H9 (cell line): Measurements from ENCODE around the gene RFT1. TPM values are rescaled to one million over a fixed set of nuclear protein-coding genes. Genes with fewer than 3 reads are reported as not detected.

Experiments used
- DNase-seq: peaks from one replicate; pipeline ENCODE4 v3.0.0-alpha.2; 2017
- H2AFZ ChIP-seq: one replicate; pipeline ENCODE4 v1.6.1; 2013; ENCODE audit warnings: mild to moderate bottlenecking, low read length, control low read depth, moderate library complexity
- H2AK5ac ChIP-seq: 2 replicates; pipeline ENCODE4 v1.6.1; 2013; ENCODE audit warnings: low read length, control low read depth, mixed read lengths; ENCODE audit not compliant: insufficient read length
- H2BK120ac ChIP-seq: one replicate; pipeline ENCODE4 v1.6.1; 2013; ENCODE audit warnings: low read depth, mild to moderate bottlenecking, low read length, control low read depth, inconsistent platforms; ENCODE audit not compliant: poor library complexity, severe bottlenecking
- H2BK12ac ChIP-seq: 2 replicates; pipeline ENCODE4 v1.6.1; 2013; ENCODE audit warnings: low read length, control low read depth, mixed read lengths, low read depth; ENCODE audit not compliant: insufficient read length
- H2BK15ac ChIP-seq: 2 replicates; pipeline ENCODE4 v1.6.1; 2013; ENCODE audit warnings: low read depth, low read length, control low read depth
- H2BK20ac ChIP-seq: one replicate; pipeline ENCODE4 v1.6.1; 2013; ENCODE audit warnings: low read depth, mild to moderate bottlenecking, low read length, control low read depth, inconsistent platforms; ENCODE audit not compliant: poor library complexity, severe bottlenecking
- H2BK5ac ChIP-seq: 2 replicates; pipeline ENCODE4 v1.6.1; 2013; ENCODE audit warnings: low read length, control low read depth, mixed read lengths; ENCODE audit not compliant: insufficient read length
- H3K14ac ChIP-seq: 2 replicates; pipeline ENCODE4 v1.6.1; 2013; ENCODE audit warnings: low read length, control low read depth; ENCODE audit not compliant: insufficient read depth
- H3K18ac ChIP-seq: 2 replicates; pipeline ENCODE4 v1.6.1; 2013; ENCODE audit warnings: low read depth, mild to moderate bottlenecking, mixed read lengths, low read length, control low read depth; ENCODE audit not compliant: insufficient read length
- H3K23ac ChIP-seq: 2 replicates; pipeline ENCODE4 v1.6.1; 2013; ENCODE audit warnings: low read length, control low read depth, mixed read lengths, low read depth; ENCODE audit not compliant: insufficient read length
- H3K23me2 ChIP-seq: 2 replicates; pipeline ENCODE4 v1.6.1; 2013; ENCODE audit warnings: low read depth, mild to moderate bottlenecking, mixed read lengths, low read length, control low read depth; ENCODE audit not compliant: insufficient read length, poor library complexity, severe bottlenecking
- H3K27ac ChIP-seq: 2 replicates; pipeline ENCODE4 v1.5.1; 2013; ENCODE audit warnings: low read length, control low read depth, mixed read lengths, low read depth; ENCODE audit not compliant: insufficient read length
- H3K27me3 ChIP-seq: 2 replicates; pipeline ENCODE4 v1.6.1; 2013; ENCODE audit warnings: low read length, control low read depth, inconsistent platforms; ENCODE audit not compliant: insufficient read depth
- H3K4ac ChIP-seq: 2 replicates; pipeline ENCODE4 v1.6.1; 2013; ENCODE audit warnings: low read depth, mild to moderate bottlenecking, control low read depth, inconsistent platforms, low read length, moderate library complexity
- H3K4me1 ChIP-seq: 2 replicates; pipeline ENCODE4 v1.6.1; 2013; ENCODE audit warnings: low read length, control low read depth, inconsistent platforms; ENCODE audit not compliant: insufficient read depth
- H3K4me2 ChIP-seq: 2 replicates; pipeline ENCODE4 v1.6.1; 2013; ENCODE audit warnings: low read length, control low read depth, mixed read lengths; ENCODE audit not compliant: insufficient read length, insufficient read depth
- H3K56ac ChIP-seq: 2 replicates; pipeline ENCODE4 v1.6.1; 2013; ENCODE audit warnings: low read depth, mild to moderate bottlenecking, mixed read lengths, low read length, control low read depth; ENCODE audit not compliant: insufficient read length
- H3K79me1 ChIP-seq: 2 replicates; pipeline ENCODE4 v1.6.1; 2013; ENCODE audit warnings: low read depth, mild to moderate bottlenecking, moderate library complexity, low read length, control low read depth, inconsistent platforms; ENCODE audit not compliant: insufficient read depth, poor library complexity, severe bottlenecking
- H3K79me2 ChIP-seq: 2 replicates; pipeline ENCODE4 v1.6.1; 2013; ENCODE audit warnings: low read length, control low read depth, inconsistent platforms; ENCODE audit not compliant: insufficient read depth
- H3K9ac ChIP-seq: 2 replicates; pipeline ENCODE4 v1.6.1; 2013; ENCODE audit warnings: low read length, control low read depth, mixed read lengths; ENCODE audit not compliant: insufficient read length; ENCODE audit errors: extremely low read depth
- H3K9me3 ChIP-seq: one replicate; pipeline ENCODE4 v1.6.1; 2013; ENCODE audit warnings: low read depth, low read length, inconsistent platforms; ENCODE audit not compliant: control insufficient read depth
- H3T11ph ChIP-seq: one replicate; pipeline ENCODE4 v1.6.1; 2013; ENCODE audit warnings: mild to moderate bottlenecking, low read length, control low read depth, inconsistent platforms
- H4K20me1 ChIP-seq: one replicate; pipeline ENCODE4 v1.6.1; 2013; ENCODE audit not compliant: control insufficient read depth, insufficient read length, insufficient read depth
- H4K5ac ChIP-seq: 2 replicates; pipeline ENCODE4 v1.6.1; 2013; ENCODE audit warnings: low read depth, mild to moderate bottlenecking, mixed read lengths, low read length, control low read depth; ENCODE audit not compliant: insufficient read length
- H4K8ac ChIP-seq: replicated peaks from 2 replicates; pipeline ENCODE4 v1.6.1; 2013; ENCODE audit warnings: low read length, control low read depth, mixed read lengths, low read depth; ENCODE audit not compliant: insufficient read length
- H4K91ac ChIP-seq: 2 replicates; pipeline ENCODE4 v1.6.1; 2013; ENCODE audit warnings: low read depth, mild to moderate bottlenecking, moderate library complexity, mixed read lengths, low read length, control low read depth; ENCODE audit not compliant: insufficient read length
- H3K27ac Mint-ChIP-seq, 3 experiments: 2 replicates in 2 of 3; 3 replicates in 1 of 3; pipeline ENCODE4 v1.8.0; 2020 to 2021; ENCODE audit warnings: mixed read lengths in 3 of 3, mild to moderate bottlenecking in 1 of 3, moderate library complexity in 1 of 3
- H3K27me3 Mint-ChIP-seq: 2 replicates; pipeline ENCODE4 v1.8.0; 2021; ENCODE audit warnings: low read depth, mild to moderate bottlenecking, moderate library complexity, mixed read lengths
- H3K36me3 Mint-ChIP-seq, 3 experiments: 2 replicates in 2 of 3; 3 replicates in 1 of 3; pipeline ENCODE4 v1.8.0; 2020 to 2021; ENCODE audit warnings: low read depth in 3 of 3, mixed read lengths in 3 of 3; ENCODE audit not compliant: insufficient read depth in 1 of 3
- H3K4me1 Mint-ChIP-seq, 2 experiments: 2 replicates each; pipeline ENCODE4 v1.8.0; 2020; ENCODE audit warnings: mixed read lengths in 2 of 2
- H3K4me3 Mint-ChIP-seq, 2 experiments: 2 replicates in 1 of 2; 3 replicates in 1 of 2; pipeline ENCODE4 v1.8.0; 2020 to 2021; ENCODE audit warnings: mild to moderate bottlenecking in 2 of 2, mixed read lengths in 2 of 2, moderate library complexity in 1 of 2
- H3K9me3 Mint-ChIP-seq, 2 experiments: 2 replicates in 1 of 2; 3 replicates in 1 of 2; pipeline ENCODE4 v1.8.0; 2020; ENCODE audit warnings: mild to moderate bottlenecking in 2 of 2, mixed read lengths in 2 of 2, moderate library complexity in 1 of 2
- CTCF ChIP-seq: fragments of 200-600 bp; sonication (generic); conservative IDR thresholded peaks from 3 replicates; pipeline ENCODE4 v1.8.0; 2021; ENCODE audit warnings: antibody characterized with exemption, mild to moderate bottlenecking
- WGBS: extraction: QIAGEN DNeasy Blood & Tissue Kit; methylation state at CpG from one replicate; pipeline ENCODE4 v1.1.7; 2013; ENCODE audit warnings: missing lambda C conversion rate, low lambda C conversion rate, mixed read lengths; ENCODE audit not compliant: insufficient read length; ENCODE audit errors: extremely low coverage; 5-methylcytosine and 5-hydroxymethylcytosine counted together
- total RNA-seq: library from RNA; stranded (reverse); gene quantifications from 2 replicates; pipeline ENCODE4 v1.2.1, GENCODE V29; 2021

The RFT1 gene
- total RNA-seq, 1 experiment from 2014 or later, result 24.1 TPM

DNA sequence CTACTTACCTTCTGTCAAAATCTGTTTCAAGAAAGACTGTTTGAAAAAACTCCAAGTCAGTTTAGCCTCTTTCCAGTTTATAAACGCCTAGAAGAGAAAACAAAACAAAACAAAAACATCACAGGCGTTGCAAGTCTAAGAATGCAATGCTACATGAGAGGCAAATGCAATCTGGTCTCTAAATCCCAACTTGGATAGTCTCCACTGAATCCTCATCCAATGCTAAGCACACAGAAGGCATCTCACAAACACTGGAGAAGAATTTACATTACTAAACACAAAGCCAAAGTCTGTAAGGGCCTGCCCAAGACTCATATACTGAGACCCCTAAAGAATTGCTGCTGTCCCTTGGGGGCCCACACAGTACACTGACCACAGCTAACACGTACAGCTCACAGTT, 18.4 kb downstream of the RFT1 start:
- H4K91ac ChIP-seq, result no peak overlapping the region
- H4K5ac ChIP-seq, result no peak overlapping the region
- no peak overlapping the region for H3K27ac ChIP-seq
- H3K4me2 ChIP-seq, result no peak overlapping the region
- Mint-ChIP-seq H3K27ac (no peak overlapping the region), H3K36me3 (peaks cover 0 to 13% (median 10%) of the 10 kb centered on the region in 3 experiments; a peak in 4 of 7 replicates), H3K9me3 (no peaks in the 10 kb centered on the region), H3K27me3 (no peaks in the 10 kb centered on the region), H3K4me3 (no peak overlapping the region), H3K4me1 (no peaks in the 10 kb centered on the region; a peak in 1 of 4 replicates)
- TF ChIP-seq CTCF, result no peak
- H3K9ac ChIP-seq, result no peak overlapping the region
- H3K23ac ChIP-seq, result no peak overlapping the region
- H3K4me1 ChIP-seq, result no peaks in the 10 kb centered on the region
- H3K79me2 ChIP-seq, result no peaks in the 10 kb centered on the region
- H3K18ac ChIP-seq, result no peak overlapping the region
- H3K27me3 ChIP-seq, result no peaks in the 10 kb centered on the region
- H2BK5ac ChIP-seq, result no peak overlapping the region
- H3K23me2 ChIP-seq, result no peaks in the 10 kb centered on the region
- H2BK20ac ChIP-seq, result no peak overlapping the region
- no peaks in the 10 kb centered on the region for H3K79me1 ChIP-seq
- H3K4ac ChIP-seq, result no peak overlapping the region
- no peak overlapping the region for H2AK5ac ChIP-seq
- no peak overlapping the region for H3K14ac ChIP-seq
- no peaks in the 10 kb centered on the region for H3K9me3 ChIP-seq
- H2BK15ac ChIP-seq, result no peak overlapping the region
- H3K56ac ChIP-seq, result no peak overlapping the region
- H2BK12ac ChIP-seq, result no peak overlapping the region
- H2BK120ac ChIP-seq, result no peak overlapping the region
- no peak overlapping the region for H2AFZ ChIP-seq
- no peaks in the 10 kb centered on the region for H4K20me1 ChIP-seq
- H4K8ac ChIP-seq, result no peak overlapping the region
- H3T11ph ChIP-seq, result no peak overlapping the region
- no peak for DNase-seq
- WGBS, result no CpG with 5 or more reads among the region's 3 CpGs
